ENCODE results near the gene NAT10. TPM values are rescaled to one million over a fixed set of nuclear protein-coding genes. Genes with fewer than 3 reads are reported as not detected.

The NAT10 gene
- total RNA-seq, 1 experiment from 2014 or later = 75.5 TPM

- ATAC-seq = no peak
- no peaks in the 10 kb centered on the region for H3K9me3 Mint-ChIP-seq
- CTCF ChIA-PET = interaction anchor here (0.8 to 6.5 kb wide), 4 partner anchors 9 to 172 kb away, joined by 4 to 111 read pairs (median 6); no protein-coding TSS in a partner anchor
- H3K36me3 Mint-ChIP-seq = no peaks in the 10 kb centered on the region
- no peak overlapping the region for H3K4me3 Mint-ChIP-seq
- no peak for TF ChIP-seq NR1H2 (CRISPR knock-in tag; IDR thresholded peaks at IDR 0.05)
- TF ChIP-seq ZNF512 (CRISPR knock-in tag; IDR thresholded peaks at IDR 0.05; ENCODE audit: borderline replicate concordance) = no peak
- TF ChIP-seq, protein P1, sequence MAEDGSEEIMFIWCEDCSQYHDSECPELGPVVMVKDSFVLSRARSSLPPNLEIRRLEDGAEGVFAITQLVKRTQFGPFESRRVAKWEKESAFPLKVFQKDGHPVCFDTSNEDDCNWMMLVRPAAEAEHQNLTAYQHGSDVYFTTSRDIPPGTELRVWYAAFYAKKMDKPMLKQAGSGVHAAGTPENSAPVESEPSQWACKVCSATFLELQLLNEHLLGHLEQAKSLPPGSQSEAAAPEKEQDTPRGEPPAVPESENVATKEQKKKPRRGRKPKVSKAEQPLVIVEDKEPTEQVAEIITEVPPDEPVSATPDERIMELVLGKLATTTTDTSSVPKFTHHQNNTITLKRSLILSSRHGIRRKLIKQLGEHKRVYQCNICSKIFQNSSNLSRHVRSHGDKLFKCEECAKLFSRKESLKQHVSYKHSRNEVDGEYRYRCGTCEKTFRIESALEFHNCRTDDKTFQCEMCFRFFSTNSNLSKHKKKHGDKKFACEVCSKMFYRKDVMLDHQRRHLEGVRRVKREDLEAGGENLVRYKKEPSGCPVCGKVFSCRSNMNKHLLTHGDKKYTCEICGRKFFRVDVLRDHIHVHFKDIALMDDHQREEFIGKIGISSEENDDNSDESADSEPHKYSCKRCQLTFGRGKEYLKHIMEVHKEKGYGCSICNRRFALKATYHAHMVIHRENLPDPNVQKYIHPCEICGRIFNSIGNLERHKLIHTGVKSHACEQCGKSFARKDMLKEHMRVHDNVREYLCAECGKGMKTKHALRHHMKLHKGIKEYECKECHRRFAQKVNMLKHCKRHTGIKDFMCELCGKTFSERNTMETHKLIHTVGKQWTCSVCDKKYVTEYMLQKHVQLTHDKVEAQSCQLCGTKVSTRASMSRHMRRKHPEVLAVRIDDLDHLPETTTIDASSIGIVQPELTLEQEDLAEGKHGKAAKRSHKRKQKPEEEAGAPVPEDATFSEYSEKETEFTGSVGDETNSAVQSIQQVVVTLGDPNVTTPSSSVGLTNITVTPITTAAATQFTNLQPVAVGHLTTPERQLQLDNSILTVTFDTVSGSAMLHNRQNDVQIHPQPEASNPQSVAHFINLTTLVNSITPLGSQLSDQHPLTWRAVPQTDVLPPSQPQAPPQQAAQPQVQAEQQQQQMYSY (CRISPR knock-in tag; IDR thresholded peaks at IDR 0.05) = no peak
- TF ChIP-seq CTCF (IDR thresholded peaks at IDR 0.05) = no peak
- TF ChIP-seq EMX1 (CRISPR knock-in tag; IDR thresholded peaks at IDR 0.05) = no peak
- H3K27me3 Mint-ChIP-seq (ENCODE audit: low read depth) = no peaks in the 10 kb centered on the region
- POLR2A ChIA-PET = interaction anchor here (2.2 kb wide), 1 partner anchor 173 kb away, joined by 14 read pairs; the partner anchor contains the start of gene ABTB2
- no peak overlapping the region; the same call in 1 of the 2 replicates for H3K27ac Mint-ChIP-seq
- peaks cover 45% of the 10 kb centered on the region for H3K4me1 Mint-ChIP-seq
- DNase-seq (ENCODE audit: low spot score) = no peak
Observed at GRCh38 chr11:34184505-34185015, 79.1 kb downstream of the NAT10 start.

GRCh38 chr11:34185926-34186841 is 80.8 kb downstream of the NAT10 start:
- DNase-seq (ENCODE audit: low spot score) (peak; percentile 30), ATAC-seq (peak; percentile 60)
- Mint-ChIP-seq H3K9me3 (no peaks in the 10 kb centered on the region), H3K27ac (peak overlapping the region; percentile 68), H3K27me3 (ENCODE audit: low read depth) (no peaks in the 10 kb centered on the region), H3K4me3 (peak overlapping the region; percentile 33; the same call in 1 of the 2 replicates), H3K4me1 (peaks cover 51% of the 10 kb centered on the region), H3K36me3 (no peaks in the 10 kb centered on the region)
- 0 out of 2 replicates have a peak, but pooled peaks have one; percentile 53 for TF ChIP-seq MYBL2 (CRISPR knock-in tag; IDR thresholded peaks at IDR 0.05)
- no peak for TF ChIP-seq MLX (CRISPR knock-in tag; IDR thresholded peaks at IDR 0.05)
- TF ChIP-seq, protein P1 (CRISPR knock-in tag; IDR thresholded peaks at IDR 0.05) = no peak
- TF ChIP-seq SP1 (CRISPR knock-in tag; conservative IDR thresholded peaks at IDR 0.05) = 0 out of 2 replicates have a peak, but pooled peaks have one; percentile 27
- CTCF ChIA-PET = interaction anchor here (0.7 to 6.5 kb wide), 13 partner anchors 8 to 378 kb away, joined by 3 to 111 read pairs (median 5); partner anchors contain the start of genes ABTB2 and ELF5
- POLR2A ChIA-PET = interaction anchor here (1.0 to 2.2 kb wide), 2 partner anchors 12 to 171 kb away, joined by 4 to 14 read pairs; partner anchors contain the start of gene ABTB2

All from WTC11 (cell line).